Heart left ventricle (tissue), 16 donors: ENCODE measurements around the gene DGKG. TPM values are rescaled to one million over a fixed set of nuclear protein-coding genes. Genes with fewer than 3 reads are reported as not detected.
A peak's percentile ranks its signal among the peaks of the same experiment; 100 is the strongest.

Experiments used
- ATAC-seq, 4 donors: fragments of 200-7000 bp; cut with Tn5 transposase; one replicate each; pipeline ENCODE4 v1.9.1; 2020 to 2022; ENCODE audit warnings: moderate library complexity in 4 of 4, mild to moderate bottlenecking in 3 of 4, moderate number of reproducible peaks in 1 of 4
- DNase-seq, 5 donors: peaks; one replicate each; pipeline ENCODE4 v3.0.0-alpha.2; 2020
- H3K27ac ChIP-seq, 12 donors: fragments of 200-600 bp; sonication (generic) in 4 of 12; one replicate each; pipeline versions ENCODE4 v1.5.0 to v1.8.0; 2016 to 2022; ENCODE audit warnings: mild to moderate bottlenecking in 2 of 12
- H3K27me3 ChIP-seq, 9 donors: fragments of 200-600 bp; sonication (generic) in 2 of 9; one replicate each; pipeline versions ENCODE4 v1.5.1 to v1.8.0; 2016 to 2022; ENCODE audit warnings: mild to moderate bottlenecking in 3 of 9
- H3K36me3 ChIP-seq, 9 donors: fragments of 200-600 bp; sonication (generic) in 2 of 9; one replicate each; pipeline versions ENCODE4 v1.5.0 to v1.8.0; 2018 to 2022; ENCODE audit warnings: mild to moderate bottlenecking in 2 of 9
- H3K4me1 ChIP-seq, 12 donors: fragments of 200-600 bp; sonication (generic) in 4 of 12; one replicate each; pipeline versions ENCODE4 v1.5.0 to v1.8.0; 2016 to 2022; ENCODE audit warnings: mild to moderate bottlenecking in 3 of 12
- H3K4me3 ChIP-seq, 12 donors: fragments of 200-600 bp; sonication (generic) in 4 of 12; one replicate each; pipeline versions ENCODE4 v1.5.0 to v1.8.0; 2017 to 2022; ENCODE audit warnings: mild to moderate bottlenecking in 9 of 12, moderate library complexity in 4 of 12
- H3K9me3 ChIP-seq, 12 donors: fragments of 200-600 bp; sonication (generic) in 4 of 12; one replicate each; pipeline versions ENCODE4 v1.5.0 to v1.8.0; 2016 to 2022; ENCODE audit warnings: mild to moderate bottlenecking in 1 of 12
- CTCF ChIP-seq, 12 donors: fragments of 200-600 bp; sonication (generic) in 4 of 12; IDR thresholded peaks; one replicate each; pipeline versions ENCODE4 v1.5.0 to v1.8.0; 2018 to 2022; ENCODE audit warnings: antibody characterized with exemption in 12 of 12, mild to moderate bottlenecking in 5 of 12
- POLR2A ChIP-seq, 2 donors: fragments of 450-650 bp; IDR thresholded peaks; one replicate each; pipeline ENCODE4 v1.6.1; 2017; ENCODE audit warnings: antibody characterized with exemption in 2 of 2, mild to moderate bottlenecking in 2 of 2, moderate library complexity in 2 of 2
- WGBS, 4 donors: extraction: QIAGEN DNeasy Blood & Tissue Kit in 2 of 4; methylation state at CpG; one replicate each; pipeline versions ENCODE4 v1.1.5 to v1.1.7; 2013 to 2018; 5-methylcytosine and 5-hydroxymethylcytosine counted together
- intact Hi-C, 10 donors: fragments of 100-400 bp; cut with DNase I; formaldehyde crosslinking; loops; one replicate each; pipeline versions ENCODE4 v1.11.1 to v1.14.2; 2022
- polyA plus RNA-seq, 2 donors: library from polyadenylated mRNA; stranded (reverse); fragments of 200-250 nt; gene quantifications; one replicate each; pipeline ENCODE4 v1.2.3, GENCODE V29; 2013
- total RNA-seq, 9 donors: library from RNA; depleted of rRNA in 2 of 9; stranded (reverse); fragments of >200 nt in 2 of 9; fragmentation: NEBNext Ultra II Directional in 3 of 9; extraction: Animal tissue kit (Norgen Biotek cat#: 25700) in 3 of 9; gene quantifications; one replicate each; pipeline versions ENCODE4 v1.1.0 to v1.2.4, GENCODE V29; 2016 to 2023
- donor health status: ischemic (EF 13 %, LVEDD 7.1; RV severe dilation, severe dysfunction).
- donor health status: healthy with polysubstance abuse.
- donor health status: DM: no; HTN: yes; CAD: no.
- donor health status: DM: no; HTN: no; CAD: no.
- donor health status: ischemic (EF 25% LVEDD 6.9; RV normal size, moderate dysfunction).
- donor health status: ischemic (EF 25% LVEDD 5.7; RV mildly dilated, moderate dysfunction).
- donor health status: healthy.
- donor health status: DM: yes; HTN: yes; CAD: no.
- donor health status: ischemic (EF 35%, LVEDD 5.7; RV mildly dilated, moderate dysfunction).
- donor health status: nonischemic (EF 11% LVEDD 7.7; RV severe dilation, severe dysfunction).
- donor health status: DM: yes; HTN: yes; CAD: no.
- donor health status: PGD.
- donor health status: ischemic (EF 29% LVEDD 5.4; RV normal size, mild dysfunction).
- donor health status: nonischemic (EF 23%, LVEDD 6.1; RV moderate dilation, normal function).

The DGKG gene
- total and polyA plus RNA-seq, 11 donors: 9.0 to 59.3 (median 32.0) TPM

GRCh38 chr3:186171521-186171920 is 190.5 kb downstream of the DGKG start:
- no peak for TF ChIP-seq POLR2A (IDR thresholded peaks at IDR 0.05)
- no peak for TF ChIP-seq CTCF (IDR thresholded peaks at IDR 0.05)
- Histone ChIP-seq H3K4me1 (peaks cover 0 to 18% (median 3%) of the 10 kb centered on the region in 12 donors), H3K4me3 (no peak overlapping the region), H3K36me3 (peaks cover 0 to 6% (median 0%) of the 10 kb centered on the region in 9 donors), H3K9me3 (no peaks in the 10 kb centered on the region), H3K27me3 (no peaks in the 10 kb centered on the region), H3K27ac (no peak overlapping the region)
- no peak for DNase-seq
- WGBS, 4 donors: 95 to 98% (median 97%) methylated on average over 2 of the region's 2 CpGs
- intact Hi-C loops: no loop called here
- ATAC-seq: no peak

DNA sequence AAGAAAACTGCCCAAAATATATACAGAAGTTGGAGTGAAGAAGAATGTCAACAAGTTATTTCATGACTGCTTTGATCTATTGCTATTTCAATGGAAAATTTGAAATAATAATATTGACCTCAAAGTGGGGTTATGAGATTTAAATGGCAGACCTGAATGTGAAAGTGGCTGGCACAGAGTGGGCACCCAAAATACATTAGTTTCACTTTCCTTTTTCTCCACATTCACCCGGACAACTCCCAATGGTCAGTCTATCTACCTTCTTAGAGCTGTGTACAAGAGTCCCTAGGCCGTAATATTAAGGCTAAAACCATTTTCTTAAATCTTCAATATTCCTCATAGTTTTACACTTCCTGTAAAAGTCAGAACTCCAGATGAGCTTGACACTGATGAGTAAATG is 191.5 kb downstream of the DGKG start:
- no peaks in the 10 kb centered on the region for H3K9me3 ChIP-seq
- intact Hi-C loops: no loop called here
- no peaks in the 10 kb centered on the region for H3K27me3 ChIP-seq
- DNase-seq: no peak
- H3K27ac ChIP-seq: no peak overlapping the region
- H3K36me3 ChIP-seq: peaks cover 0 to 7% (median 0%) of the 10 kb centered on the region in 9 donors
- TF ChIP-seq POLR2A (IDR thresholded peaks at IDR 0.05): no peak
- TF ChIP-seq CTCF (IDR thresholded peaks at IDR 0.05): no peak
- H3K4me1 ChIP-seq: peaks cover 0 to 18% (median 2%) of the 10 kb centered on the region in 12 donors
- no peak for ATAC-seq
- WGBS, 4 donors: 36 to 44% (median 38%) methylated on average over 2 of the region's 2 CpGs
- no peak overlapping the region for H3K4me3 ChIP-seq

DNA sequence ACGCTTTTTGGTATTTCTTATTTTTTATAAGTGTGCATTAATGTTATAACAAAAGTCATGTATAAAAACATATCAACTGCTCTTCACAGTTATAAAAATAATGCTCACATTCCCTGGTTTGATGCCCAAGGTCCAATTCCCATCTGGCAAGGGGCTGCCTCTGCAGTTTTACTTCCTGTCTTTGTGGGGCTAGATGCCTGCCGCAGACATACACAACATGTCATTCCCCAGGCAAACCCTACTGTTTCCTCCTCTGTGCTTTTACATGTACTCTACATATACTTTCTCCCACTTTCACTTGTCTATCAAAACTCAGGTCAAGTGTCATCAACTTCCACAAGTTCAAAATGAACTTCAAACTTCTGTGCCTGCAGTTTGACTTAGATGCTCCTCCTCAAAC is 192.7 kb downstream of the DGKG start:
- Histone ChIP-seq H3K27ac (no peak overlapping the region), H3K4me1 (peaks cover 0 to 18% (median 2%) of the 10 kb centered on the region in 12 donors), H3K4me3 (no peak overlapping the region), H3K27me3 (no peaks in the 10 kb centered on the region), H3K9me3 (no peaks in the 10 kb centered on the region), H3K36me3 (peaks cover 0 to 11% (median 0%) of the 10 kb centered on the region in 9 donors)
- no peak for TF ChIP-seq CTCF (IDR thresholded peaks at IDR 0.05)
- no peak for TF ChIP-seq POLR2A (IDR thresholded peaks at IDR 0.05)
- intact Hi-C loops: no loop called here
- ATAC-seq (no peak), DNase-seq (peak in 1 of 5 donors; percentile 37)
- 70 to 83% (median 75%) methylated on average over 2 of the region's 2 CpGs for WGBS, 4 donors

GRCh38 chr3:186168976-186169375 is 193.1 kb downstream of the DGKG start:
- intact Hi-C loops: no loop called here
- H3K4me3 ChIP-seq: no peak overlapping the region
- peaks cover 0 to 15% (median 0%) of the 10 kb centered on the region in 9 donors for H3K36me3 ChIP-seq
- H3K4me1 ChIP-seq: peaks cover 0 to 18% (median 2%) of the 10 kb centered on the region in 12 donors
- TF ChIP-seq POLR2A (IDR thresholded peaks at IDR 0.05) (no peak), CTCF (IDR thresholded peaks at IDR 0.05) (no peak)
- ATAC-seq (no peak), DNase-seq (no peak)
- H3K27ac ChIP-seq: no peak overlapping the region
- no peaks in the 10 kb centered on the region for H3K9me3 ChIP-seq
- no peaks in the 10 kb centered on the region for H3K27me3 ChIP-seq
